ENCODE measurements around the gene ATG4C. TPM values are rescaled to one million over a fixed set of nuclear protein-coding genes. Genes with fewer than 3 reads are reported as not detected.
A peak's percentile ranks its signal among the peaks of the same experiment; 100 is the strongest.
"Not testable (repeated sequence)": the region's sequence is repeated elsewhere in the genome, so short reads cannot be mapped to it uniquely, and the experiment has no call there.

ATG4C gene
- total RNA-seq, 1 donor from 2014 or later = 5.9 TPM

DNA sequence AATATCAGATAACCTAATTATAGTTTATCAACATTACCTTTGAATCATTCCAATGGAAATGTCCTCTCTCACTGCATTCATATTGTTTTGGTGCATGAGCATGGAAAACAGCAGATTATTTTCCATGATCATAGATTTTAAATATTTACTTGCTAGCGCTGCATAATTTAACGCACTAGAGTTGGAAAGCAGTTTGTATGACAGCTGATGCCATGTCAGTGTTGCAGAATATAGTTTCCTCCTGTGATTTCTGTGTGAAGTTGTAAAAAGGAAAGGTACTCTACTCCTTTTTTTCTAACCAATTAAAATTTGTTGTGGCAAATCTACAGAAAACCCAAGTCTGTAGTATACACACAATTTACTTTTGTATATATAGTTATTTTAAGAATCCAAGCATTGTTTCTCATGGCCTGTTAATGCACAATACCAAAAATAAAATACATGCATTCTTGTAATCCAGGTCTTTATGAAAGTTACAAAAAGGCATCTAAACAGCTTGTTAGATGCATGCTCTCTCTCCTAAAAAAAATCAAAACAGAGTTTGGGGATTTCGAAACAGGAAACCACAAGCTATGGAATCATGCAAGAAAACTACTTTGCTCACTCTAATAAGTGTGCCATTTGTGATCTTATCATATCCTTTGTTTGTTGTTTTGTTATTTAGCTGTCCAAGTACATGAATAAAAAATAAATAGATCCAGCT lies 1.9 kb upstream of the ATG4C start:
- no peak for DNase-seq (ENCODE audit: extremely low spot score in 2 of 2)
- Histone ChIP-seq H3K27ac (no peak overlapping the region), H3K27me3 (no peaks in the 10 kb centered on the region), H3K9me3 (no peaks in the 10 kb centered on the region), H3K36me3 (no peaks in the 10 kb centered on the region), H3K4me1 (peaks cover 12% of the 10 kb centered on the region), H3K4me3 (no peak overlapping the region)
- intact Hi-C loops (cut with DNase I) = no loop called here
- TF ChIP-seq POLR2A (IDR thresholded peaks at IDR 0.05) (no peak), POLR2AphosphoS5 (IDR thresholded peaks at IDR 0.05; ENCODE audit: insufficient read depth in 1 of 2, low read depth in 1 of 2) (no peak)
- TF ChIP-seq, protein P1, sequence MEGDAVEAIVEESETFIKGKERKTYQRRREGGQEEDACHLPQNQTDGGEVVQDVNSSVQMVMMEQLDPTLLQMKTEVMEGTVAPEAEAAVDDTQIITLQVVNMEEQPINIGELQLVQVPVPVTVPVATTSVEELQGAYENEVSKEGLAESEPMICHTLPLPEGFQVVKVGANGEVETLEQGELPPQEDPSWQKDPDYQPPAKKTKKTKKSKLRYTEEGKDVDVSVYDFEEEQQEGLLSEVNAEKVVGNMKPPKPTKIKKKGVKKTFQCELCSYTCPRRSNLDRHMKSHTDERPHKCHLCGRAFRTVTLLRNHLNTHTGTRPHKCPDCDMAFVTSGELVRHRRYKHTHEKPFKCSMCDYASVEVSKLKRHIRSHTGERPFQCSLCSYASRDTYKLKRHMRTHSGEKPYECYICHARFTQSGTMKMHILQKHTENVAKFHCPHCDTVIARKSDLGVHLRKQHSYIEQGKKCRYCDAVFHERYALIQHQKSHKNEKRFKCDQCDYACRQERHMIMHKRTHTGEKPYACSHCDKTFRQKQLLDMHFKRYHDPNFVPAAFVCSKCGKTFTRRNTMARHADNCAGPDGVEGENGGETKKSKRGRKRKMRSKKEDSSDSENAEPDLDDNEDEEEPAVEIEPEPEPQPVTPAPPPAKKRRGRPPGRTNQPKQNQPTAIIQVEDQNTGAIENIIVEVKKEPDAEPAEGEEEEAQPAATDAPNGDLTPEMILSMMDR (IDR thresholded peaks at IDR 0.05) = no peak

DNA sequence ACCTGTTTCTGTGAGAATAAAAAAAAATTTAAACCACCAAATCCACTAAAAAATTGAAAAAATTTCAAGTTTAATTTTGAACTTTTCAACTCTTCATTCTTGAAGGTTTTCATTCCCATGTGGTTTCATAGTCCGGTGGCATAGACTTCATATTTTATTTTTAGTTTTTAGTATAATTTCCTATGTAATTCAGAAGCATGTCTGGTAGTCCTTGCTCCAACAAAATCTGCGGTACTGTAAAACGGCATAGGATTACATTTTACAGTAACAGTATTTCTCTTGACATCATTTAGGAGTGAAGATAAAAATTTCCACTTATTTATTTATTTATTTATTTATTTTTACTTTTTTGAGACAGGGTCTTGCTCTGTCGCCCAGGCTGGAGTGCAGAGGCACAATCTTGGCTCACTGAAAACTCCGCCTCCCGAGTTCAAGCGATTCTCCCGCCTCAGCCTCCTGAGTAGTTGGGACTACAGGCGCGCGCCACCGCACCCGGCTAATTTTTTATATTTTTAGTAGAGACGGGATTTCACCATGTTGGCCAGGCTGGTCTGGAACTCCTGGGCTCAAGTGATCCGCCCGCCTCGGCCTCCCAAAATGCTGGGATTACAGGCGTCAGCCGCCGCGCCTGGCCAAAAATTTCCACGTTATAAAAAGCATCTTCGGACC lies 1.3 kb upstream of the ATG4C start:
- intact Hi-C loops (cut with DNase I); H3K27ac ChIP-seq: not testable (repeated sequence)

DNA sequence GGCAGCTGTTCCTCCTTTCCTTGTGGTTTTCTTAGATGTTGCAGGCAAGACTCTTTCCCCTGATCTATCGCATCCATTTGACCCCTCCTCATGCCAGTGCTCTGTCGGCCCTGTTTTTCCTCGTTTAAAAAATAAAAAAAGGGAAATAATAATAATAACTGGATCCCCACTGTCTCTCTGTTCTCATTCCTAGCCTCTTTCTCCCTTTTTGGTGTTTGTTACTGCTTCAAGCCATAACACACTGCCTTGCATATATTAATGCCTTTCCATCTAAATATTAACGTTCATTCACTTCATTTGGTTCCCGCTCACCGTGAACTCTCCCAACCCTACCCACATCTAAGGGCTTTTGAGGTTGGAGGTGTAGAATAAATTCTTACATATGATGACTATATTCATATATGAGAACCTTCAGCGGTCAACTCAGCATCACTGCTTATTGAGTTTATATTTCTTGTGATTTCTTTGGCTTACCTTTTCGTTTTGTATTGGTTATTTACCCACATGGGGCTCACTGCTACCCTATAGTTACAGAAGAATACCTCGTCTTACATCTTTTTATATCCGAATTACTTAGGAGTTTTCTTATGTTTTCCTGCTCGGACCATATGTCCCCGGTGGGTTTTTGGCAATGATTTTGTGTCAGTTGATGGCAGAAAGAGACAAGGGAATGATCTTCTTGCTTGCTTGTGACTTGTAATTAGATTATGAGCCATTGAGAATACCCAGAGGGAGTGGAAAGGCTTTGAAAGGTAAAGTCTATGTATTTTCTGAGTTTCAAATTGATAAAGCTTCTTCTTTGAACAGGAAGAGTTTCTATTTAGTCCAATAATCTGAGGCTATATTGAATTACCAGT lies 805 bp downstream of the ATG4C start:
- intact Hi-C loops (cut with DNase I) = no loop called here
- TF ChIP-seq POLR2AphosphoS5 (IDR thresholded peaks at IDR 0.05; ENCODE audit: insufficient read depth in 1 of 2, low read depth in 1 of 2) (no peak), POLR2A (IDR thresholded peaks at IDR 0.05) (no peak)
- TF ChIP-seq, protein P1 (IDR thresholded peaks at IDR 0.05) = no peak

More for the DNA sequence above, 1.3 kb upstream of the ATG4C start:
- H3K4me1 ChIP-seq = peaks cover 12% of the 10 kb centered on the region
- H3K9me3 ChIP-seq; H3K27me3 ChIP-seq; DNase-seq (ENCODE audit: extremely low spot score in 2 of 2); H3K36me3 ChIP-seq: not testable (repeated sequence)
- peak overlapping the region in 1 of 2 donors; percentile 84 for H3K4me3 ChIP-seq

DNA sequence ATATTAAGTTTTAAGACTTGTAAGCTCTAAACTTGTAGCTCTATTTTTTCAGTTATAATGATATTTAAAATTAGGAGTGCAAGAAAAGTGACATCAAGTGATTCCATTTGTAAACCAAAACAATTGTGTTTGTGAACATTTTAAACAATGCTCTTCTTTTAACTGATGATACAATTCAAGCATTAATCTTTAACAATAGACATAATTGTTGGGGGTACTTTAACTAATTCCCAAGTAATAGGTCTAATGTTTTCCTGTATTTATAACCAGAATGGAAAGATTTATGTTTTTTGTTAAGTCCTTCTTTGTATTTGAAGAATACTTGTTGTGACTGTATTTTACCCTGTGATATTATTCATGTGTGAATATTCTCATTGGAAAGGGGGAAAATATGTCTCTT lies 6.8 kb downstream of the ATG4C start:
- H3K4me3 ChIP-seq = no peak overlapping the region
- no peaks in the 10 kb centered on the region for H3K27me3 ChIP-seq
- H3K36me3 ChIP-seq = no peaks in the 10 kb centered on the region
- H3K9me3 ChIP-seq = no peaks in the 10 kb centered on the region
- DNase-seq (ENCODE audit: extremely low spot score in 2 of 2) = no peak
- H3K27ac ChIP-seq = no peak overlapping the region
- no peaks in the 10 kb centered on the region for H3K4me1 ChIP-seq
- TF ChIP-seq POLR2AphosphoS5 (IDR thresholded peaks at IDR 0.05; ENCODE audit: insufficient read depth in 1 of 2, low read depth in 1 of 2) = no peak
- no peak for TF ChIP-seq POLR2A (IDR thresholded peaks at IDR 0.05)
- TF ChIP-seq, protein P1 (IDR thresholded peaks at IDR 0.05) = no peak
- intact Hi-C loops (cut with DNase I) = no loop called here

More for the DNA sequence above, 805 bp downstream of the ATG4C start:
- Histone ChIP-seq H3K27ac (peak overlapping the region; percentile 90), H3K4me3 (peak overlapping the region; percentile 80 to 84), H3K9me3 (no peaks in the 10 kb centered on the region), H3K27me3 (no peaks in the 10 kb centered on the region), H3K36me3 (no peaks in the 10 kb centered on the region), H3K4me1 (peaks cover 12% of the 10 kb centered on the region)
- no peak for DNase-seq (ENCODE audit: extremely low spot score in 2 of 2)

DNA sequence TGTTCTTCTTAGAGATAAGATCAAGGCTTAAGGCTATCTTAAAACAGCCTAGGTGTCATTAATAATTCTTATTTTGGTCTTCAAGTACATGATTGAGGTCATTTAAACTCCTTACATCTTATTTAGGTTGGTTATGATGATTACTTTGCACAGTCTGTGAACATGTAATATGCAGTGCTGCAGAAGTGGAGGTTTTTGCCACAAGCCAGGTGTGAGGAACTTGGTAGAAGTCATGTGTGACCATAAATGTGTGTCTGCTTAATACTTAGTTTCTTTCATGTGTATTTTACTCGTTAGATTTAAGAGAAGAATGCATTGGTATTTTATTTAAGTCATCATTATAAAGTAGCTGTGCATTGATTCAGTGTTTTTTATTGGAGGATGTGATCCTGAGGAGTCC lies 10.1 kb downstream of the ATG4C start:
- Histone ChIP-seq H3K27ac (no peak overlapping the region), H3K4me3 (no peak overlapping the region), H3K27me3 (no peaks in the 10 kb centered on the region), H3K9me3 (no peaks in the 10 kb centered on the region), H3K4me1 (no peaks in the 10 kb centered on the region), H3K36me3 (no peaks in the 10 kb centered on the region)
- no peak for DNase-seq (ENCODE audit: extremely low spot score in 2 of 2)
- TF ChIP-seq, protein P1 (IDR thresholded peaks at IDR 0.05) = no peak
- no peak for TF ChIP-seq POLR2AphosphoS5 (IDR thresholded peaks at IDR 0.05; ENCODE audit: insufficient read depth in 1 of 2, low read depth in 1 of 2)
- no peak for TF ChIP-seq POLR2A (IDR thresholded peaks at IDR 0.05)
- intact Hi-C loops (cut with DNase I) = no loop called here
